GM21390 (cell line): Measurements from ENCODE around the gene KRT33A.
"Not testable (repeated sequence)": the region's sequence is repeated elsewhere in the genome, so short reads cannot be mapped to it uniquely, and the experiment has no call there.

Experiments
- ATAC-seq: cut with Tn5 transposase; IDR thresholded peaks from one replicate; pipeline ENCODE4 v1.9.1; 2021; ENCODE audit not compliant: unreplicated experiment

KRT33A gene

DNA sequence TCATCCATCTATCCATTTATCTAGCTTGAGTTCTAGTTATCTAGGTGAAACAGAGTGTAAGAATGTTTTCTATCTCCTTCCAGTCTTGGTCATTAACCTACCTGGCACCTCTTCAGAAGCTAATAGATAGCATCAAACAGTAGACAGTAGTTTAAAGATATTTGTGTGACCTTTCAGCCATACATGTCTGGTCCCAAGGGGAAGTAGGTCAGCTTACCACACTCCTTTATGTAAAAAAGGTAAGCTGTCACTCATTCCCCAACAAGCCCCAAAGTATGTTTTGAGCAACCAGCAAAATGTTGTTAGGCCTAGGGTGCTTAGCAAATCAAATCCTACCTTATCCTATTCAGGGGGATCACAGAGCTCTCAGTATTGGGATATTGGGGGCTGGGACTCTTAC is 15.4 kb upstream of the KRT33A start:
- no peak for ATAC-seq

DNA sequence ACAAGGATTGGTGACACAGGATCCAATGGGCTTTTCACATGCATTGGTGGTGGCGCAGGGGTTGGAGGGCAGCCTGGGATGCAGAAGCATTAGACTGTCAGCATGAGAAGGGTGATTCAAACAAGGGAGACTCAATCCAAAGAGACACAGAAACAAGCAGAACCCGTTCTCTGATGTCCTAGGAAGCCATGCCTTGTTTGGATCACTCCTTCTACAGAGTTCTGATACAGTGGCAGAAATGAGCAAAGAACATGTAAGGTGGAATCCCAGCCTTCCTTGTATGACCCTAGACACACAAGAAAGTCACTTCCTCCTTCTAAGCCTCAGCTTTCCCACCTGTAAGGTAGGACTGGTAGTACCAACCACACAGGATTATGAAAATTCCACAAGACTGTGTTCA is 13.3 kb upstream of the KRT33A start:
- ATAC-seq: no peak

DNA sequence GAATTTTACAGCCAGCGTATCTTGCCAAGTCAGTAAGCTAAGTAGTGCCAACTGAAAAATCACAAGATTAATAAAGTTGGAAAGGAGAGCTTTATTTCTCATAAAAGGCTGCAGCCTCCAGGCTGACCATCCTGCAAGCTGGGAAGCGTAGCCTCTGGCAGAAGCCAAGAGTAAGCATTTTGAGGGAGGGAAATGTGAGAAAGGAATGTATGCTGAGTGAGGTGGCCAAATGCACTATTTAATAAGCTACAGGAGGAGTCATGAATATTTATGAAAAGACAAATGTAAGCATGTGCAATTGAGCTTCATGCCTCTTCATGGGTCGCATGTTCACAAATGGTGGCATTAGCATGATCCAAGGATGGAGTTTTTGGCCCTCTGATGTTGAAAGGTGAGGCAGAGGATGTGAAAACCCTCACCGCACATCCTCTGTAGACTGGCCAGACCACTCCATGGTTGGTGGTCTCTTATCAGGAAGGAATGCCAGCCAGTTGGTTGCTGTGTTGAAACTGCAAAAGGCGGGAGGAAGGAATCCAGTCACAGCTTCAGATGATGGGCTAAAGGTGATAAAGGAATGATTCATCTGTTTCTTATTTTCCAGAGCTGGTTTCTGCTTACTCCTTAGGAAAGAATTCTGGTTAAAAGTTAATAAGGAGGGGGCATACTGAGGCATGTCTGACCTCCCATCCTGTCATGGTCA is 9.8 kb upstream of the KRT33A start:
- ATAC-seq: no peak

DNA sequence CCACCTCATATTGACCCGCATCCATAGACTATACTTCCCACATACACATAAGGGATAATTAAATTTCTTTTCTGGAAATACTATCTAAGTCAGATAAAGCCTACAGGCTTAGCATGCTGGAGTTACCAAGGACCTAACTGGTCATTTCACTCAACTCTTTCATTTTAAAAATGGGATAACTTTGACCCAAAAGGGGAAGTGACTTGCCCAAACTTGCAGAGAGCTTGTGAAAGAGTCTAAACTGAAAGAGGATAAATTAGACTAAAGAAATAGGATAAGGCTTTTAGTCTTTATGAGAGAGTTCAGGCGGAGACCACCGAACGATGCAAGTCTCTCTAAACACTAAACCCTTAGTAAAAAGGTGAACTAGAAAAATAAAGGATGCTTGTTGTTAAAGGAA is 3.9 kb upstream of the KRT33A start:
- no peak for ATAC-seq

- ATAC-seq: no peak
These were observed 2.2 kb upstream of the KRT33A start for GRCh38 chr17:41352597-41353366.

GRCh38 chr17:41351177-41351576 is 549 bp upstream of the KRT33A start:
- ATAC-seq: no peak

DNA sequence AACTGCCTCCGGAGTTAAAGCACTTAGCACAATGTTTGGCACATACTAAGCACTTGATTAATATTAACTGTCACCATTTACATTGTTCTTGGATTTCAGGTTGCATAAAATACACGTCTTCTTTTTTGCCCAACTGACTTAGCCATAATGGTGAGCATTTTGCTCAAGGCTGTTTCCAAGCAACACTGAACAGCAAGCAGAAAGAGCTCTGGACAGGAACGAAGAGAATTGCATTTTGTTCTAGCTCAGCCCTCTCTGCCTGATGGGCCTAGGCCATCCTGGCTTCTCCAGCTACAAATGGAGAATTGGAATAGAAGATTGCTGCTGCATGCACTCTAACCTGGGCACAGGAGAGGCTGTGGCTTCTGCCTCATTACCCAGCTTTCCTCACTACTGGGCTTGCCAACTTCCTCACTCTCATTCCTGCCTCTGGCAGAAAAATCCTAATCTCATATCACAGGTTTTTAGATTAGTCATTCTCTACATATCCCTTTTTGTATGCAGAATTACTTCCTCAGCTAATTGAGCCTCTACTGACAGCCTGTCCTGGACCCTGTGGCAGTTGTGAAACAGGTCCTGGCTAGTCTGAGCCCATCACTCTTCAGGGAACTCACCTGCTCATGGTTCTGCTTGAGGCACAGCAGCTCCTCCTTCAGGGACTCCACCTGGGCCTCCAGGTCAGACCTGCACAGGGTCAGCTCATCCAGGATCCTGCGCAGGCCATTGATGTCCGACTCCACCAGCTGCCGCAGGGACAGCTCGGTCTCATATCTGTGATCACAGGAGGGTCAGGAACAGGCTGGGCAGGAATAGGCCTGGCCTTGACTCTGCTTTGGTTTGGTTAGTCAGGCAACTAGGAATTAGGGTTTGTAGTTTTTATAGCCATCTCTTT is 2.5 kb downstream of the KRT33A start:
- no peak for ATAC-seq

DNA sequence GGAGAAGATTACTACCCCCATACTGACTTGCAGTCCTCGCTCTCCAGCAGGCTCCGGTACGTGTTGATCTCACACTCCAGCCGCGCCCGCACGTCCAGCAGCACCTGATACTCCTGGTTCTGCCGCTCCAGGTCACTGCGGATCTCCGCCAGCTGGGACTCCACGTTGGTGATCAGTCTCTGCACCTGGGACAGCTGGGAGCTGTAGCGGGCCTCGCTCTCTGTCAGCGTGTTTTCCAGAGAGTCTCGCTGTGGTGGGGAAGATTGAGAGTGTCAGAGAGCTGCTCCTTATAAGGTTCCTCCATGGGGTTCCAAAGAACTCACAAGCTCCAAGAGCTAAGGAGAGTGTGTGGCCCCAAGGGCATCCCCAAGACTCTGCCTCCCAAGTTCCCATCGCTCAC is 4.2 kb downstream of the KRT33A start:
- ATAC-seq: not testable (repeated sequence)

DNA sequence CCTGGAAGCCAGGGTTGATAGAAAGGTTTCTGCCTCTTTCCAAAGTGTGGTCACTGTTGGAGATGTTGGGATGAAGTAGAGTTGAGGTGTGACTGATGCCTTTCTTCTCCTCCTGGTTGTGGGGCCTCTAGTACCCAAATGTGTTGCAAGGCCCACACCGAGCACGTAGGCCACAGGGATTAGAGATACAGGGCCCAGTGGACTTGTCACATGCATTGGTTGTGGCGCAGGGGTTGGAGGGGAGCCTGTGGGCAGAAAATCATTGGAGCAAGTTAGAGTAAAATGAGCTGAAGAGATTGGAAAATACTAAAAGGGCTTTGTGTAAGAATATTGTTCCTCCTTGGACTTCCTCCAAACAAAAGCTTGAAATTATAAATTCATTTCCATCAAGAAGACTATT is 4.6 kb downstream of the KRT33A start:
- ATAC-seq: no peak

DNA sequence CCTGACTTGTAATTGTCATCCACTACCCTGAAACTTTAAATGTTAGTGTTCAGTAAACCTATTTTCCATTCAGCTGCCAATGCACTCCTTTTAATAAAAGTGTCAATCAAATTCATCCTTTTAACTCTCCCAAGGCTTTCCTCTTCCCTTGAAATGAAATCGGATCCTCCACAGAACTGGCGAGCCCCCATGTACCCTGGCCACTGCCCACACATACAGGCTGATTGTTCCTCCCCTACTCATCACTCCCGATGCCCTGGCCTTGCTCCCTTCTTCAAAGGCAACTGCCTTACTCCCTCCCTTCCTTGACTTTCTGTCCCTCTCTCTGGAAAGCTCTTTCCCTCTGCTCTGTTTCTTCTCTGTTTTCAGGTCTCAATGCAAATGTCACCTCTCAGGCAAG is 7.6 kb downstream of the KRT33A start:
- ATAC-seq: no peak

- ATAC-seq: no peak
These were observed 9.4 kb downstream of the KRT33A start for GRCh38 chr17:41340934-41341861.

DNA sequence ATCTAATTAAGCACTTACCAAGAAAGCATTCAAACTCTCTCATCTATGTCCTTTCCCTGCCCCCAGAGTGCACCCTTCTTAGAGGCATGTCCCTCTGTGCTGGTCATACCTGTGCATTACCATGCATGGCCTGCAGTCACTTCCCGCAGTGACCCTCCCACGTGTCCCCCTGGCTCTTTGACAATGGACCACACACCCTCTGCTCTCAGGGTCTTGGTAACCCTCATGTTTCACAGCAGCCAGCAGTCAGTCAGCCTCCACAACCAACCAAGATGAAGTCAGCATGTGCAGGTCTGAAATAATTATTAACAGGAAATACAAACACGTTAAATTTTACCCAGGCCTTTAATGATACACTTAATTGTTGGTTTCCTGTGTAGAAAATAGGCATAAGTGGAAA is 10.1 kb downstream of the KRT33A start:
- no peak for ATAC-seq

DNA sequence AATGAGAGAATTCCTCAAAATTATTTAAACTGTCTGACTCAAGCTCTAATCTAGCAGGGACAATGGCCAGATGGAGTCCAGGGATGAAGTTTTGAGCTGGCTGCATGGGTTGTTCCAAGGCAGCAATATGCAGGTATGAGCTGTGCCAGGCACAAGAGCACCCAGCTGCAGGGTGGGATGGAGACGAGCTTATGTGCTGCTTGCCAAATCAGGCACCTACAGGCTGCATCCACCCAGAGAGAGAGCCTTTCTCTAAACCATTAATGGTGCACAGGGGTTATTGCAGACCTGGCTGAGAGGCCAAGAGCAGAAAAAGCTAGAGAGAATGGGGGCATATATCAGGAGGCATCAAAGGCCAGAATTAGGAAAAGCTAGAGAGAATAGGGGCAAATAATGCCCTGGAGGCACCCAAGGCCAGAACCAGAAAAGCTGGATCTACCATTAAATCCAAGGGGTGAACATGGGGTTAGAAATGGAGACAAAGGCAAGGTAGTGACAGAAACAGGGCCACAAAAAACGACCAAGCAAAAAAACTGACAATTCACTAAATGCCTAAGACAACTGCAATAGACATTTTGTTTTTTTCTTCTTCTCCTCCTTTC is 11.0 kb downstream of the KRT33A start:
- no peak for ATAC-seq

- ATAC-seq: no peak
These were observed 11.6 kb downstream of the KRT33A start for GRCh38 chr17:41338961-41339485.

GRCh38 chr17:41335747-41336146 is 14.9 kb downstream of the KRT33A start:
- no peak for ATAC-seq

GRCh38 chr17:41334385-41335305 is 16.0 kb downstream of the KRT33A start:
- ATAC-seq: no peak

- ATAC-seq: no peak
These were observed 16.8 kb downstream of the KRT33A start for GRCh38 chr17:41333836-41334235.

GRCh38 chr17:41333098-41333497 is 17.5 kb downstream of the KRT33A start:
- ATAC-seq: no peak

GRCh38 chr17:41332239-41332638 is 18.4 kb downstream of the KRT33A start:
- no peak for ATAC-seq
